Measurements from ENCODE around the gene GALNT1. TPM values are rescaled to one million over a fixed set of nuclear protein-coding genes. Genes with fewer than 3 reads are reported as not detected.

Gene GALNT1
- polyA plus RNA-seq, 2 of the 4 experiments (the other 2 are of a cell fraction), result 97.4 to 113 TPM

GRCh38 chr18:35693829-35694228 is 112.3 kb downstream of the GALNT1 start:
- Histone ChIP-seq H3K27ac (no peak overlapping the region), H3K4me3 (no peak overlapping the region), H3K4me1 (peaks cover 1% of the 10 kb centered on the region; the same call in 1 of the 3 replicates), H3K4me2 (no peak overlapping the region), H3K9me3 (no peaks in the 10 kb centered on the region)
- TF ChIP-seq NPAS2 (CRISPR knock-in tag; IDR thresholded peaks at IDR 0.05; ENCODE audit: borderline replicate concordance) (no peak), MAZ (IDR thresholded peaks at IDR 0.05; ENCODE audit: borderline replicate concordance, low read depth, low read length) (no peak), ZSCAN20 (CRISPR knock-in tag; IDR thresholded peaks at IDR 0.05) (no peak), HES2 (IDR thresholded peaks at IDR 0.05) (no peak), MAX (IDR thresholded peaks at IDR 0.05) (no peak), USF2 (IDR thresholded peaks at IDR 0.05) (no peak), CTCF (IDR thresholded peaks at IDR 0.05) (no peak), REST (IDR thresholded peaks at IDR 0.05) (no peak), FOXS1 (CRISPR knock-in tag; IDR thresholded peaks at IDR 0.05) (no peak), EHF (CRISPR knock-in tag; IDR thresholded peaks at IDR 0.05) (no peak), KDM5A (IDR thresholded peaks at IDR 0.05) (no peak), HOXB5 (CRISPR knock-in tag; IDR thresholded peaks at IDR 0.05) (no peak), RFX5 (IDR thresholded peaks at IDR 0.05) (no peak), CHD2 (IDR thresholded peaks at IDR 0.05; ENCODE audit: low read length, partially characterized antibody) (no peak), GATA3 (IDR thresholded peaks at IDR 0.05; ENCODE audit: borderline replicate concordance) (no peak), SREBF2 (IDR thresholded peaks at IDR 0.05) (no peak), CBX2 (IDR thresholded peaks at IDR 0.05; ENCODE audit: borderline replicate concordance, low read depth) (no peak)
- ChIA-PET POLR2A (no interaction called here), CTCF (no interaction called here)
- 97% methylated on average over 4 of the region's 4 CpGs for WGBS (ENCODE audit: missing lambda C conversion rate)
- DNase-seq (ENCODE audit: low read depth in 1 of 2, low spot score in 1 of 2) (no peak), ATAC-seq (no peak), FAIRE-seq (no peak)

- TF ChIP-seq FOSB (CRISPR knock-in tag; IDR thresholded peaks at IDR 0.05), result no peak
- no peak for TF ChIP-seq RAD21 (conservative IDR thresholded peaks at IDR 0.05 in 1 of 2, IDR thresholded peaks at IDR 0.05 in 1 of 2)
- no peak for TF ChIP-seq TP53 (CRISPR knock-in tag; IDR thresholded peaks at IDR 0.05)
- TF ChIP-seq, protein P1, sequence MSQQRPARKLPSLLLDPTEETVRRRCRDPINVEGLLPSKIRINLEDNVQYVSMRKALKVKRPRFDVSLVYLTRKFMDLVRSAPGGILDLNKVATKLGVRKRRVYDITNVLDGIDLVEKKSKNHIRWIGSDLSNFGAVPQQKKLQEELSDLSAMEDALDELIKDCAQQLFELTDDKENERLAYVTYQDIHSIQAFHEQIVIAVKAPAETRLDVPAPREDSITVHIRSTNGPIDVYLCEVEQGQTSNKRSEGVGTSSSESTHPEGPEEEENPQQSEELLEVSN (IDR thresholded peaks at IDR 0.05; ENCODE audit: borderline replicate concordance, low read depth), result no peak
- TF ChIP-seq EP300 (IDR thresholded peaks at IDR 0.05), result no peak
- TF ChIP-seq RNF2 (IDR thresholded peaks at IDR 0.05; ENCODE audit: borderline replicate concordance, low read depth), result no peak
- no peak for TF ChIP-seq ZC3H11A (IDR thresholded peaks at IDR 0.05)
- no peak for TF ChIP-seq ZSCAN20 (CRISPR knock-in tag; IDR thresholded peaks at IDR 0.05)
- no peak for TF ChIP-seq REST (IDR thresholded peaks at IDR 0.05)
- TF ChIP-seq MAZ (IDR thresholded peaks at IDR 0.05; ENCODE audit: borderline replicate concordance, low read depth, low read length), result no peak
- no peak for TF ChIP-seq GATA3 (IDR thresholded peaks at IDR 0.05; ENCODE audit: borderline replicate concordance)
- TF ChIP-seq CBX2 (IDR thresholded peaks at IDR 0.05; ENCODE audit: borderline replicate concordance, low read depth), result no peak
- Histone ChIP-seq H3K4me3 (no peak overlapping the region), H3K4me2 (no peak overlapping the region), H3K9me3 (no peaks in the 10 kb centered on the region), H3K27ac (no peak overlapping the region), H3K4me1 (no peaks in the 10 kb centered on the region)
- DNase-seq (ENCODE audit: low read depth in 1 of 2, low spot score in 1 of 2), result no peak
- CTCF ChIA-PET, result no interaction called here
- ATAC-seq, result no peak
- 98% methylated on average over 2 of the region's 2 CpGs for WGBS (ENCODE audit: missing lambda C conversion rate)
- POLR2A ChIA-PET, result no interaction called here
- FAIRE-seq, result no peak
These were observed 113.3 kb downstream of the GALNT1 start for GRCh38 chr18:35694808-35695207.
